Endodermal cell (in vitro differentiated cells): ENCODE data around the gene MAP7. TPM values are rescaled to one million over a fixed set of nuclear protein-coding genes. Genes with fewer than 3 reads are reported as not detected.
A peak's percentile ranks its signal among the peaks of the same experiment; 100 is the strongest.

Source experiments
- DNase-seq: peaks from one replicate; pipeline ENCODE4 v3.0.0-alpha.2; 2017
- H3K27ac ChIP-seq: 2 replicates; pipeline ENCODE4 v1.5.1; 2013; ENCODE audit warnings: mild to moderate bottlenecking, low read depth, low read length, moderate library complexity
- H3K27me3 ChIP-seq: 2 replicates; pipeline ENCODE4 v1.6.1; 2013; ENCODE audit warnings: mild to moderate bottlenecking, low read length, moderate library complexity; ENCODE audit not compliant: insufficient read depth, control insufficient read depth, poor library complexity, severe bottlenecking
- H3K36me3 ChIP-seq: 2 replicates; pipeline ENCODE4 v1.7.0; 2013; ENCODE audit warnings: mild to moderate bottlenecking, low read length, moderate library complexity; ENCODE audit not compliant: control insufficient read depth, insufficient read depth
- H3K4me1 ChIP-seq: one replicate; pipeline ENCODE4 v1.7.0; 2013; ENCODE audit warnings: low read length; ENCODE audit not compliant: control insufficient read depth, insufficient read depth
- H3K4me3 ChIP-seq: 2 replicates; pipeline ENCODE4 v1.5.1; 2013; ENCODE audit warnings: mild to moderate bottlenecking, low read length, moderate library complexity
- H3K9ac ChIP-seq: 2 replicates; pipeline ENCODE4 v1.6.1; 2013; ENCODE audit warnings: mild to moderate bottlenecking, low read length, moderate library complexity; ENCODE audit not compliant: poor library complexity, severe bottlenecking; ENCODE audit errors: extremely low read depth
- H3K9me3 ChIP-seq: 2 replicates; pipeline ENCODE4 v1.6.1; 2013; ENCODE audit warnings: mild to moderate bottlenecking, low read length, moderate library complexity; ENCODE audit not compliant: control insufficient read depth
- H3K27ac Mint-ChIP-seq: 2 replicates; pipeline ENCODE4 v1.8.0; 2020; ENCODE audit warnings: mixed read lengths
- H3K27me3 Mint-ChIP-seq: 2 replicates; pipeline ENCODE4 v1.8.0; 2021; ENCODE audit warnings: mild to moderate bottlenecking, mixed read lengths; ENCODE audit not compliant: insufficient read depth
- H3K36me3 Mint-ChIP-seq: 2 replicates; pipeline ENCODE4 v1.8.0; 2020; ENCODE audit warnings: low read depth, mixed read lengths
- H3K4me1 Mint-ChIP-seq: 2 replicates; pipeline ENCODE4 v1.8.0; 2020; ENCODE audit warnings: mixed read lengths
- H3K4me3 Mint-ChIP-seq: 2 replicates; pipeline ENCODE4 v1.8.0; 2020; ENCODE audit warnings: mild to moderate bottlenecking, moderate library complexity, mixed read lengths
- H3K9me3 Mint-ChIP-seq: 2 replicates; pipeline ENCODE4 v1.8.0; 2020; ENCODE audit warnings: mild to moderate bottlenecking, mixed read lengths
- WGBS, 2 experiments: methylation state at CpG; one replicate each; pipeline versions ENCODE4 v1.1.5 to v1.1.7; 2013; ENCODE audit warnings: missing lambda C conversion rate in 2 of 2, mixed read lengths in 1 of 2; ENCODE audit not compliant: insufficient coverage in 1 of 2, insufficient read length in 1 of 2; 5-methylcytosine and 5-hydroxymethylcytosine counted together
- total RNA-seq, 2 donors: library from RNA; stranded (reverse); fragmentation: NEBNext Ultra II Directional in 1 of 2; extraction: Animal tissue kit (Norgen Biotek cat#: 25700) in 1 of 2; gene quantifications; 2 replicates in 1 of 2; 3 replicates in 1 of 2; pipeline ENCODE4 v1.2.1, GENCODE V29; 2021
- TF ChIP-seq, protein P1 (sequence below): fragments of 200-600 bp; sonication (generic); conservative IDR thresholded peaks from 2 replicates; pipeline ENCODE4 v1.5.0; 2021; ENCODE audit warnings: antibody characterized with exemption, mild to moderate bottlenecking

MAP7 gene
- total RNA-seq, 2 donors from 2014 or later: 42.4 to 48.7 TPM

- Histone ChIP-seq H3K36me3 (no peaks in the 10 kb centered on the region), H3K4me3 (no peak overlapping the region), H3K4me1 (no peaks in the 10 kb centered on the region), H3K27me3 (no peaks in the 10 kb centered on the region), H3K9ac (no peak overlapping the region), H3K27ac (no peak overlapping the region), H3K9me3 (peaks cover 3% of the 10 kb centered on the region)
- Mint-ChIP-seq H3K4me1 (no peaks in the 10 kb centered on the region), H3K27me3 (no peaks in the 10 kb centered on the region), H3K4me3 (no peak overlapping the region), H3K27ac (no peak overlapping the region), H3K36me3 (peaks cover under 1% of the 10 kb centered on the region), H3K9me3 (peaks cover under 1% of the 10 kb centered on the region)
- TF ChIP-seq, protein P1, sequence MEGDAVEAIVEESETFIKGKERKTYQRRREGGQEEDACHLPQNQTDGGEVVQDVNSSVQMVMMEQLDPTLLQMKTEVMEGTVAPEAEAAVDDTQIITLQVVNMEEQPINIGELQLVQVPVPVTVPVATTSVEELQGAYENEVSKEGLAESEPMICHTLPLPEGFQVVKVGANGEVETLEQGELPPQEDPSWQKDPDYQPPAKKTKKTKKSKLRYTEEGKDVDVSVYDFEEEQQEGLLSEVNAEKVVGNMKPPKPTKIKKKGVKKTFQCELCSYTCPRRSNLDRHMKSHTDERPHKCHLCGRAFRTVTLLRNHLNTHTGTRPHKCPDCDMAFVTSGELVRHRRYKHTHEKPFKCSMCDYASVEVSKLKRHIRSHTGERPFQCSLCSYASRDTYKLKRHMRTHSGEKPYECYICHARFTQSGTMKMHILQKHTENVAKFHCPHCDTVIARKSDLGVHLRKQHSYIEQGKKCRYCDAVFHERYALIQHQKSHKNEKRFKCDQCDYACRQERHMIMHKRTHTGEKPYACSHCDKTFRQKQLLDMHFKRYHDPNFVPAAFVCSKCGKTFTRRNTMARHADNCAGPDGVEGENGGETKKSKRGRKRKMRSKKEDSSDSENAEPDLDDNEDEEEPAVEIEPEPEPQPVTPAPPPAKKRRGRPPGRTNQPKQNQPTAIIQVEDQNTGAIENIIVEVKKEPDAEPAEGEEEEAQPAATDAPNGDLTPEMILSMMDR: no peak
- whole genome bisulfite sequencing, 2 experiments: 86 to 87% methylated on average over 6 of the region's 6 CpGs
- no peak for DNase-seq
These were observed 26.6 kb upstream of the MAP7 start for GRCh38 chr6:136576821-136577220.

- DNase-seq: no peak
These were observed 21.3 kb upstream of the MAP7 start for GRCh38 chr6:136571496-136571895.

GRCh38 chr6:136571065-136571464 is 20.8 kb upstream of the MAP7 start:
- TF ChIP-seq, protein P1: no peak
- no peak overlapping the region for H3K27ac Mint-ChIP-seq
- Histone ChIP-seq H3K27me3 (no peaks in the 10 kb centered on the region), H3K9ac (no peak overlapping the region), H3K4me1 (no peaks in the 10 kb centered on the region), H3K27ac (no peak overlapping the region), H3K9me3 (peaks cover 18% of the 10 kb centered on the region), H3K36me3 (no peaks in the 10 kb centered on the region), H3K4me3 (peak overlapping the region; percentile 56)
- no peaks in the 10 kb centered on the region for H3K4me1 Mint-ChIP-seq
- H3K36me3 Mint-ChIP-seq: peaks cover 5% of the 10 kb centered on the region
- no peak for DNase-seq
- peaks cover 25% of the 10 kb centered on the region for H3K9me3 Mint-ChIP-seq
- H3K27me3 Mint-ChIP-seq: no peaks in the 10 kb centered on the region
- H3K4me3 Mint-ChIP-seq: no peak overlapping the region
- 96 to 97% methylated on average over 5 of the region's 5 CpGs for WGBS, 2 experiments

More at GRCh38 chr6:136571496-136571895, 21.3 kb upstream of the MAP7 start:
- no peaks in the 10 kb centered on the region for H3K36me3 ChIP-seq
- Mint-ChIP-seq H3K4me3 (no peak overlapping the region), H3K4me1 (no peaks in the 10 kb centered on the region), H3K36me3 (peaks cover 5% of the 10 kb centered on the region), H3K9me3 (peaks cover 25% of the 10 kb centered on the region), H3K27me3 (no peaks in the 10 kb centered on the region), H3K27ac (no peak overlapping the region)
- no peaks in the 10 kb centered on the region for H3K27me3 ChIP-seq
- no peak overlapping the region for H3K9ac ChIP-seq
- H3K4me1 ChIP-seq: no peaks in the 10 kb centered on the region
- TF ChIP-seq, protein P1: no peak
- peak overlapping the region; percentile 56 for H3K4me3 ChIP-seq
- peaks cover 18% of the 10 kb centered on the region for H3K9me3 ChIP-seq
- no peak overlapping the region for H3K27ac ChIP-seq
